Measurements from ENCODE around the gene SH3PXD2A. TPM values are rescaled to one million over a fixed set of nuclear protein-coding genes. Genes with fewer than 3 reads are reported as not detected.

The SH3PXD2A gene
- total and polyA plus RNA-seq, 8 donors, result 3.9 to 16.4 (median 8.0) TPM

GRCh38 chr10:103545771-103546281, 309.6 kb downstream of the SH3PXD2A start:
- intact Hi-C loops (cut with DNase I), result no loop called here
- DNase-seq (peak in 4 of 6 donors; percentile 66 to 81 (median 73)), ATAC-seq (peak; percentile 60 to 72 (median 68)), FAIRE-seq (no peak)
- Histone ChIP-seq H3K27ac (peak overlapping the region; percentile 31 to 62 (median 42)), H3K9me3 (no peaks in the 10 kb centered on the region), H3K4me1 (peaks cover 42 to 50% (median 48%) of the 10 kb centered on the region in 3 donors), H3K4me3 (no peak overlapping the region), H3K36me3 (no peaks in the 10 kb centered on the region), H3K27me3 (no peaks in the 10 kb centered on the region)
- 32 to 38% methylated on average over 4 of the region's 4 CpGs for WGBS, 2 donors
- no peak for TF ChIP-seq CTCF (IDR thresholded peaks at IDR 0.05)

GRCh38 chr10:103545366-103545765, 310.0 kb downstream of the SH3PXD2A start:
- FAIRE-seq (no peak), ATAC-seq (peak; percentile 3 to 36 (median 26)), DNase-seq (no peak)
- TF ChIP-seq CTCF (IDR thresholded peaks at IDR 0.05), result no peak
- H3K27me3 ChIP-seq, result no peaks in the 10 kb centered on the region
- WGBS, 2 donors, result 25 to 31% methylated on average over 1 of the region's 1 CpG
- peak overlapping the region; percentile 31 to 62 (median 42) for H3K27ac ChIP-seq
- peaks cover 42 to 50% (median 48%) of the 10 kb centered on the region in 3 donors for H3K4me1 ChIP-seq
- no peak overlapping the region for H3K4me3 ChIP-seq
- no peaks in the 10 kb centered on the region for H3K36me3 ChIP-seq
- no peaks in the 10 kb centered on the region for H3K9me3 ChIP-seq
- intact Hi-C loops (cut with DNase I), result no loop called here

GRCh38 chr10:103544657-103545310, 310.6 kb downstream of the SH3PXD2A start:
- H3K27me3 ChIP-seq, result no peaks in the 10 kb centered on the region
- no peaks in the 10 kb centered on the region for H3K36me3 ChIP-seq
- peak overlapping the region; percentile 31 to 62 (median 42) for H3K27ac ChIP-seq
- no peak overlapping the region for H3K4me3 ChIP-seq
- no peaks in the 10 kb centered on the region for H3K9me3 ChIP-seq
- FAIRE-seq, result no peak
- TF ChIP-seq CTCF (IDR thresholded peaks at IDR 0.05), result no peak
- no peak for ATAC-seq
- intact Hi-C loops (cut with DNase I), result no loop called here
- DNase-seq, result no peak
- peaks cover 41 to 50% (median 48%) of the 10 kb centered on the region in 3 donors for H3K4me1 ChIP-seq
- 91 to 92% methylated on average over 8 of the region's 8 CpGs for WGBS, 2 donors

Other genes starting within 250 kb of the SH3PXD2A start
- gene STN1, start 62.6 kb upstream of the SH3PXD2A start, total RNA-seq, result 10 to 100 TPM; 11.9 to 15.9 (median 13.8) TPM
- gene STN1, start 62.6 kb upstream of the SH3PXD2A start, polyA plus RNA-seq, result 10 to 100 TPM in 1 of 2 donors, 1 to 10 TPM in 1; 7.0 to 11.9 TPM
- gene SLK, start 111.6 kb upstream of the SH3PXD2A start, total RNA-seq, result 10 to 100 TPM; 11.5 to 20.1 (median 14.6) TPM
- 10 to 100 TPM in 1 of 2 donors, 1 to 10 TPM in 1; 6.0 to 12.6 TPM for gene SLK, start 111.6 kb upstream of the SH3PXD2A start, polyA plus RNA-seq
- gene COL17A1, start 230.3 kb upstream of the SH3PXD2A start, total RNA-seq, result 1 to 10 TPM in 1 of 6 donors, under 1 TPM in 1, not detected in 4; 0.18 to 1.5 TPM
- gene COL17A1, start 230.3 kb upstream of the SH3PXD2A start, polyA plus RNA-seq, result under 1 TPM; 0.42 to 0.99 TPM

Measured in pancreas (tissue), 10 donors.